Measurements from ENCODE around the gene PCDHGB3.
A peak's percentile ranks its signal among the peaks of the same experiment; 100 is the strongest.
"Not testable (repeated sequence)": the region's sequence is repeated elsewhere in the genome, so short reads cannot be mapped to it uniquely, and the experiment has no call there.

The PCDHGB3 gene

DNA sequence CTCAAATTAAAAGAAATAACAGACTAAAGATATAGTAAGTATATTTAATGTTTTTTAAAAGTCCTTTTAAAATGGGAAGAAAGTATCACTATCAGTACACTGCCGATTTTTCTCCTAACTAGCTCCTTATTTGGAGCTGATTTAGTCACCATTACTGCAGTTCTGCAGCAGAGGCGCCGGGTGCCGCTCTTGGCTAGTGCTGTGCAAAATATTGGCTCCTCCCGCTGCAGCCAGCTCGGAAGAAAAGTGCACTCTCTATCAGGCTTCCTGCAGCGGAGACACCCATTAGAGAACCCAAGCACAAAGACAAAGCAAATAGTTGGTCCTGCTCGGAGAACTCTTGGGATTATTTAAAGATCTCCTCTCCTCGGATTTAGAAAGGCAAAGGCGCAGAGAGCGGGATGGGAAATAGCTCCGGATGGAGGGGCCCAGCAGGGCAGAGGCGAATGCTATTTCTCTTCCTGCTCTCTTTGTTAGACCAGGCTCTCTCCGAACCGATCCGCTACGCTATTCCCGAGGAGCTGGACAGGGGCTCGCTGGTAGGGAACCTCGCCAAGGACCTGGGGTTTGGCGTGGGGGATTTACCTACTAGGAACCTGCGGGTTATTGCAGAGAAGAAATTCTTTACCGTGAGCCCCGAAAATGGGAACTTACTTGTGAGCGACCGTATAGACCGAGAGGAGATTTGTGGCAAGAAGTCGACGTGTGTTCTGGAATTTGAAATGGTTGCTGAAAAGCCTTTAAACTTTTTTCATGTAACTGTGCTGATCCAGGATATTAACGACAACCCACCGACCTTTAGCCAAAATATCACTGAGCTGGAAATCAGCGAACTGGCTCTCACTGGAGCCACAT is at the start of gene PCDHGB3:
Gene PCDHGB3 (plus strand): TSS at position 249 of the 855 bp plus-strand sequence. CDS start 153 bp downstream, at position 402.
- DNase-seq (ENCODE audit: low read depth in 2 of 2): no peak

- DNase-seq (ENCODE audit: low read depth in 2 of 2): no peak
These were observed 47.8 kb upstream of the PCDHGB3 start for GRCh38 chr5:141322261-141322660.

GRCh38 chr5:141326088-141326854 is 43.8 kb upstream of the PCDHGB3 start:
- peak; percentile 33 to 41 for DNase-seq (ENCODE audit: low read depth in 2 of 2)

DNA sequence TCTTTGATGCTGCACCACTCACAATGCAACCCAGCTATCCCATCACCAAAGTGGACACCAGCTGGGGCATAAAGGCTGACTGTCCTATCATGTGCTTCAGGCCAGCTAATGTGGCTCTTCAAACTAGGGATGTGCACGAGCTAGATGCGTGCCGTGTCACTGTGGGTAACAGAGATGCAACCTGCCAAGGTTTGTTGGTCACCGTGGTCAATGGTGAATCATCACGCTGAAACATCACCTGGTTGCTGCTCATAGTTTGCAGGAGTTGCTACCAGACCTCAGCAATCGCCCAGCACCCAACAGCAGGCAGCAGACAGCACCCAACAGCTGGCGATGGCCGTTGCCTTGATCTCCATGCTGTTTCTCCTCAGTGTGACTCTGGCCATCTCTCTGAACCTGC is 41.8 kb upstream of the PCDHGB3 start:
- no peak for DNase-seq (ENCODE audit: low read depth in 2 of 2)

GRCh38 chr5:141330299-141331080 is 39.6 kb upstream of the PCDHGB3 start, which contains the start of gene PCDHGA1:
Gene PCDHGA1, plus strand, starts transcription at chr5:141330514.
- no peak for DNase-seq (ENCODE audit: low read depth in 2 of 2)

DNA sequence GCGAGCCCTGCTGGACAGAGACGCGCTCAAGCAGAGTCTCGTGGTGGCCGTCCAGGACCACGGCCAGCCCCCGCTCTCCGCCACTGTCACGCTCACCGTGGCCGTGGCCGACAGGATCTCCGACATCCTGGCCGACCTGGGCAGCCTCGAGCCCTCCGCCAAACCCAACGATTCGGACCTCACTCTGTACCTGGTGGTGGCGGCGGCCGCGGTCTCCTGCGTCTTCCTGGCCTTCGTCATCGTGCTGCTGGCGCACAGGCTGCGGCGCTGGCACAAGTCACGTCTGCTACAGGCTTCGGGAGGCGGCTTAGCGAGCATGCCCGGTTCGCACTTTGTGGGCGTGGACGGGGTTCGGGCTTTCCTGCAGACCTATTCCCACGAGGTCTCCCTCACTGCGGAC is 37.5 kb upstream of the PCDHGB3 start:
- DNase-seq (ENCODE audit: low read depth in 2 of 2): not testable (repeated sequence)

GRCh38 chr5:141338538-141339306 is 31.3 kb upstream of the PCDHGB3 start, which contains the start of gene PCDHGA2:
Gene PCDHGA2, plus strand, starts transcription at chr5:141338760.
- no peak for DNase-seq (ENCODE audit: low read depth in 2 of 2)

DNA sequence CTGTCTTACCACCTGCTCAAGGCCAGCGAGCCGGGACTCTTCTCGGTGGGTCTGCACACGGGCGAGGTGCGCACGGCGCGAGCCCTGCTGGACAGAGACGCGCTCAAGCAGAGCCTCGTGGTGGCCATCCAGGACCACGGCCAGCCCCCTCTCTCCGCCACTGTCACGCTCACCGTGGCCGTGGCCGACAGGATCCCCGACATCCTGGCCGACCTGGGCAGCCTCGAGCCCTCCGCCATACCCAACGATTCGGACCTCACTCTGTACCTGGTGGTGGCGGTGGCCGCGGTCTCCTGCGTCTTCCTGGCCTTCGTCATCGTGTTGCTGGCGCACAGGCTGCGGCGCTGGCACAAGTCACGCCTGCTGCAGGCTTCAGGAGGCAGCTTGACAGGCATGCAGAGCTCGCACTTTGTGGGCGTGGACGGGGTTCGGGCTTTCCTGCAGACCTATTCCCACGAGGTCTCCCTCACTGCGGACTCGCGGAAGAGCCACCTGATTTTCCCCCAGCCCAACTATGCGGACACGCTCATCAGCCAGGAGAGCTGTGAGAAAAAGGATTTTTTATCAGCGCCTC is 29.2 kb upstream of the PCDHGB3 start:
- DNase-seq (ENCODE audit: low read depth in 2 of 2): not testable (repeated sequence)

GRCh38 chr5:141342773-141343172 is 27.3 kb upstream of the PCDHGB3 start:
- DNase-seq (ENCODE audit: low read depth in 2 of 2): no peak

- DNase-seq (ENCODE audit: low read depth in 2 of 2): no peak
These were observed 26.6 kb upstream of the PCDHGB3 start, which contains the start of gene PCDHGA3 for GRCh38 chr5:141343242-141343952. Gene PCDHGA3, plus strand, starts transcription at chr5:141343829. Its CDS starts 205 bp downstream, at chr5:141344034.

- DNase-seq (ENCODE audit: low read depth in 2 of 2): no peak
These were observed 26.0 kb upstream of the PCDHGB3 start for GRCh38 chr5:141343953-141344463.

- DNase-seq (ENCODE audit: low read depth in 2 of 2): no peak
These were observed 24.7 kb upstream of the PCDHGB3 start for GRCh38 chr5:141345327-141345726.

GRCh38 chr5:141346017-141346416 is 24.0 kb upstream of the PCDHGB3 start:
- not testable (repeated sequence) for DNase-seq (ENCODE audit: low read depth in 2 of 2)

DNA sequence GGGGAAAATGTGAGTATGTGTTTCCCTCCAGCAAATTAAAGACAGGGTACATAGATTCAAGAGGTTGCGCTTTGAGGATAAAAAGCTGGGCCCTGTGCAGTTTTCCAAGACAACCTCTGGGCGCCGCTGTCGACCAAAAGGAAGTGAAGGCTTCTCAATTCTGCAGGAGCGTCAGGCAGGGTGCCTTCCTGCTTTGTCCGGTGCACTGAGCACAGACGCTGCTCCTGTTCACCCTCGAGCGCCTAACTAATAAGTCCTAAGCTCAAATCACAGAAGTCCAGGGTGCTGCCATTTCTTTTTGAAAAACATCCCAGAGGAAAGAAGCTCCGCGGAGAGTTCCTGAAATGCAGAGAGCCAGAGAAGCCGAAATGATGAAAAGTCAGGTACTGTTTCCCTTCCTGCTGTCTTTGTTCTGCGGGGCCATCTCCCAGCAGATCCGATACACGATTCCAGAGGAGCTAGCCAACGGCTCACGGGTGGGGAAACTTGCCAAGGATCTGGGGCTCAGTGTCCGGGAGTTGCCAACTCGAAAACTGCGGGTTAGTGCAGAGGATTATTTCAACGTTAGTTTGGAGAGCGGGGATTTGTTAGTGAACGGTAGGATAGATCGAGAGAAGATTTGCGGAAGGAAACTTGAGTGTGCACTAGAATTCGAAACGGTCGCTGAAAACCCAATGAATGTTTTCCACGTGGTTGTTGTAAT is 20.0 kb upstream of the PCDHGB3 start, which contains the start of gene PCDHGB1:
Gene PCDHGB1 (plus strand): TSS at position 183 of the 703 bp plus-strand sequence. CDS start 162 bp downstream, at position 345.
- no peak for DNase-seq (ENCODE audit: low read depth in 2 of 2)

DNA sequence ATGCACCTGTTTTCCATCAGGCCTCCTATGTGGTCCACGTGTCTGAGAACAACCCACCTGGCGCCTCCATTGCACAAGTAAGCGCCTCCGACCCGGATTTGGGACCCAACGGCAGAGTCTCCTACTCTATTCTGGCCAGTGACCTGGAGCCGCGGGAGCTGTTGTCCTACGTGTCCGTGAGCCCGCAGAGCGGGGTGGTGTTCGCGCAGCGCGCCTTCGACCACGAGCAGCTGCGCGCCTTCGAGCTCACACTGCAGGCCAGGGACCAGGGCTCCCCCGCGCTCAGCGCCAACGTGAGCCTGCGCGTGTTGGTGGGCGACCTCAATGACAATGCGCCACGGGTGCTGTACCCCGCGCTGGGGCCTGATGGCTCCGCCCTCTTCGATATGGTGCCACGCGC is 18.5 kb upstream of the PCDHGB3 start:
- no peak for DNase-seq (ENCODE audit: low read depth in 2 of 2)

- no peak for DNase-seq (ENCODE audit: low read depth in 2 of 2)
These were observed 15.1 kb upstream of the PCDHGB3 start, which contains the start of gene PCDHGA4 for GRCh38 chr5:141354900-141355469. Gene PCDHGA4, plus strand, starts transcription at chr5:141355021. Its CDS starts 87 bp downstream, at chr5:141355108.

DNA sequence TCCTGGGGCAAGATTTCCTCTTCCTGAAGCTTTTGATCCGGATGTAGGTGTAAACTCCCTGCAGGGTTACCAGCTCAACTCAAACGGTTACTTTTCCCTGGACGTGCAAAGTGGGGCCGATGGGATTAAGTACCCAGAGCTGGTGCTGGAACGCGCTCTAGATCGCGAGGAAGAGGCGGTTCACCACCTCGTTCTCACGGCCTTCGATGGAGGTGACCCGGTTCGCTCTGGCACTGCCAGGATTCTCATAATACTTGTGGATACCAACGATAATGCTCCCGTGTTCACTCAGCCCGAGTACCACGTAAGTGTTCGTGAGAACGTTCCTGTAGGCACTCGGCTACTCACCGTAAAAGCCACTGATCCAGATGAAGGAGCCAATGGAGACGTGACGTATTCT is 14.4 kb upstream of the PCDHGB3 start:
- DNase-seq (ENCODE audit: low read depth in 2 of 2): no peak

- DNase-seq (ENCODE audit: low read depth in 2 of 2): no peak
These were observed 13.9 kb upstream of the PCDHGB3 start for GRCh38 chr5:141356133-141356532.

Data from stimulated activated CD8-positive, alpha-beta memory T cell treated with anti-CD3 and anti-CD28 coated beads, Interleukin-15, amount 100 ng/mL, for 48 hours (primary cell).